ENCODE results near the gene CSNK2A1.

CSNK2A1 gene

GRCh38 chr20:550611-551010 is 7.0 kb upstream of the CSNK2A1 start:
- H3K4me3 ChIP-seq (ENCODE audit: low read length) = no peak overlapping the region
- no peak for TF ChIP-seq ZNF274 (IDR thresholded peaks at IDR 0.05; ENCODE audit: low read depth, low read length)

- no peak overlapping the region for H3K4me3 ChIP-seq (ENCODE audit: low read length)
- no peak for TF ChIP-seq ZNF274 (IDR thresholded peaks at IDR 0.05; ENCODE audit: low read depth, low read length)
Observed at GRCh38 chr20:549722-550496, 6.3 kb upstream of the CSNK2A1 start.

- H3K4me3 ChIP-seq (ENCODE audit: low read length) = no peak overlapping the region
- no peak for TF ChIP-seq ZNF274 (IDR thresholded peaks at IDR 0.05; ENCODE audit: low read depth, low read length)
Observed at GRCh38 chr20:548906-549305, 5.3 kb upstream of the CSNK2A1 start.

GRCh38 chr20:547394-547793 is 3.8 kb upstream of the CSNK2A1 start:
- no peak overlapping the region for H3K4me3 ChIP-seq (ENCODE audit: low read length)
- TF ChIP-seq ZNF274 (IDR thresholded peaks at IDR 0.05; ENCODE audit: low read depth, low read length) = no peak

GRCh38 chr20:546353-546752 is 2.8 kb upstream of the CSNK2A1 start:
- TF ChIP-seq ZNF274 (IDR thresholded peaks at IDR 0.05; ENCODE audit: low read depth, low read length) = no peak
- H3K4me3 ChIP-seq (ENCODE audit: low read length) = no peak overlapping the region

GRCh38 chr20:544153-544725 is 649 bp upstream of the CSNK2A1 start:
- TF ChIP-seq ZNF274 (IDR thresholded peaks at IDR 0.05; ENCODE audit: low read depth, low read length) = no peak
- H3K4me3 ChIP-seq (ENCODE audit: low read length) = peak overlapping the region; percentile 2; the same call in 1 of the 2 replicates

- no peak for TF ChIP-seq ZNF274 (IDR thresholded peaks at IDR 0.05; ENCODE audit: low read depth, low read length)
- H3K4me3 ChIP-seq (ENCODE audit: low read length) = peak overlapping the region; percentile 72
Observed at GRCh38 chr20:542777-543368, 717 bp downstream of the CSNK2A1 start.

GRCh38 chr20:540391-541201 is 3.0 kb downstream of the CSNK2A1 start:
- no peak overlapping the region for H3K4me3 ChIP-seq (ENCODE audit: low read length)
- TF ChIP-seq ZNF274 (IDR thresholded peaks at IDR 0.05; ENCODE audit: low read depth, low read length) = no peak

GRCh38 chr20:539848-540247 is 3.7 kb downstream of the CSNK2A1 start:
- H3K4me3 ChIP-seq (ENCODE audit: low read length) = no peak overlapping the region
- no peak for TF ChIP-seq ZNF274 (IDR thresholded peaks at IDR 0.05; ENCODE audit: low read depth, low read length)

GRCh38 chr20:539191-539590 is 4.4 kb downstream of the CSNK2A1 start:
- H3K4me3 ChIP-seq (ENCODE audit: low read length) = no peak overlapping the region
- no peak for TF ChIP-seq ZNF274 (IDR thresholded peaks at IDR 0.05; ENCODE audit: low read depth, low read length)

- no peak for TF ChIP-seq ZNF274 (IDR thresholded peaks at IDR 0.05; ENCODE audit: low read depth, low read length)
- no peak overlapping the region for H3K4me3 ChIP-seq (ENCODE audit: low read length)
Observed at GRCh38 chr20:537983-538382, 5.6 kb downstream of the CSNK2A1 start.

GRCh38 chr20:536426-537010 is 7.1 kb downstream of the CSNK2A1 start:
- TF ChIP-seq ZNF274 (IDR thresholded peaks at IDR 0.05; ENCODE audit: low read depth, low read length) = no peak

GRCh38 chr20:535958-536357 is 7.6 kb downstream of the CSNK2A1 start:
- no peak for TF ChIP-seq ZNF274 (IDR thresholded peaks at IDR 0.05; ENCODE audit: low read depth, low read length)
- no peak overlapping the region; the same call in 1 of the 2 replicates for H3K4me3 ChIP-seq (ENCODE audit: low read length)

More at GRCh38 chr20:536426-537010, 7.1 kb downstream of the CSNK2A1 start:
- H3K4me3 ChIP-seq (ENCODE audit: low read length) = no peak overlapping the region; the same call in 1 of the 2 replicates

- TF ChIP-seq ZNF274 (IDR thresholded peaks at IDR 0.05; ENCODE audit: low read depth, low read length) = no peak
- H3K4me3 ChIP-seq (ENCODE audit: low read length) = no peak overlapping the region
Observed at GRCh38 chr20:533526-533925, 10.1 kb downstream of the CSNK2A1 start.
